ENCODE results near the gene RILPL2.

GRCh38 chr12:123469978-123470377 lies 33.5 kb upstream of the RILPL2 start:
- TF ChIP-seq CTCF (IDR thresholded peaks at IDR 0.05; ENCODE audit: low read depth, low read length, missing input control) (no peak), HNF4A (conservative IDR thresholded peaks at IDR 0.05) (no peak), SP1 (IDR thresholded peaks at IDR 0.05) (no peak), TAF1 (conservative IDR thresholded peaks at IDR 0.05) (no peak), YY1 (IDR thresholded peaks at IDR 0.05) (no peak), EGR1 (IDR thresholded peaks at IDR 0.05; ENCODE audit: low read depth in 2 of 2) (no peak), ATF3 (IDR thresholded peaks at IDR 0.05) (no peak)
